Karpas-422 (cell line): ENCODE data around the gene PDE1C. TPM values are rescaled to one million over a fixed set of nuclear protein-coding genes. Genes with fewer than 3 reads are reported as not detected.

Experiments
- DNase-seq: peaks from one replicate; pipeline ENCODE4 v3.0.0-alpha.2; 2015
- H2AFZ ChIP-seq: fragments of 200-600 bp; sonication (generic); 2 replicates; pipeline ENCODE4 v1.6.1; 2014; ENCODE audit warnings: antibody characterized with exemption, low read length, mixed read lengths
- H3K27ac ChIP-seq: fragments of 200-600 bp; sonication (generic); 2 replicates; pipeline ENCODE4 v1.5.1; 2014; ENCODE audit warnings: mild to moderate bottlenecking, low read length, moderate library complexity
- H3K27me3 ChIP-seq: fragments of 200-600 bp; sonication (generic); 2 replicates; pipeline ENCODE4 v1.6.1; 2014; ENCODE audit warnings: low read length, mixed read lengths
- H3K36me3 ChIP-seq: fragments of 200-600 bp; sonication (generic); 2 replicates; pipeline ENCODE4 v1.6.1; 2014; ENCODE audit warnings: low read length, mixed read lengths; ENCODE audit not compliant: insufficient read depth
- H3K4me1 ChIP-seq: fragments of 200-600 bp; sonication (generic); 2 replicates; pipeline ENCODE4 v1.6.1; 2014; ENCODE audit warnings: mild to moderate bottlenecking, low read length, mixed read lengths
- H3K4me2 ChIP-seq: fragments of 200-600 bp; sonication (generic); 2 replicates; pipeline ENCODE4 v1.6.1; 2014; ENCODE audit warnings: low read length, low read depth, mild to moderate bottlenecking; ENCODE audit not compliant: poor library complexity, severe bottlenecking
- H3K4me3 ChIP-seq: fragments of 200-600 bp; sonication (generic); 2 replicates; pipeline ENCODE4 v1.5.1; 2014; ENCODE audit warnings: mild to moderate bottlenecking, antibody characterized with exemption, low read length, mixed read lengths
- H3K79me2 ChIP-seq: fragments of 200-600 bp; sonication (generic); 2 replicates; pipeline ENCODE4 v1.6.1; 2014; ENCODE audit warnings: mild to moderate bottlenecking, low read length, mixed read lengths
- H3K9ac ChIP-seq: fragments of 200-600 bp; sonication (generic); 2 replicates; pipeline ENCODE4 v1.6.0; 2014; ENCODE audit warnings: low read length
- H3K9me2 ChIP-seq: fragments of 200-600 bp; sonication (generic), shearing (Covaris generic); replicated peaks from 2 replicates; pipeline ENCODE4 v1.6.0; 2014; ENCODE audit warnings: mild to moderate bottlenecking, low read length, moderate library complexity; ENCODE audit not compliant: insufficient read depth
- H3K9me3 ChIP-seq: fragments of 300-700, 200-600 bp; sonication (generic); 2 replicates; pipeline ENCODE4 v1.6.1; 2014; ENCODE audit warnings: low read length, mixed read lengths
- H4K20me1 ChIP-seq: fragments of 200-600 bp; sonication (generic); 2 replicates; pipeline ENCODE4 v1.6.1; 2014; ENCODE audit warnings: mild to moderate bottlenecking, antibody characterized with exemption, low read length, low read depth; ENCODE audit not compliant: insufficient read depth
- total RNA-seq: library from RNA; depleted of rRNA; stranded (reverse); fragments of >200 nt; shearing (Covaris generic); gene quantifications from 2 replicates; pipeline ENCODE4 v1.2.3, GENCODE V29; 2014; ENCODE audit warnings: low replicate concordance; rRNA removed

Gene PDE1C
- total RNA-seq, result not detected in 2 replicates

GRCh38 chr7:32070406-32071360 lies at the start of gene PDE1C:
Gene PDE1C, minus strand, starts transcription at chr7:32070407.
- Histone ChIP-seq H3K27me3 (no peaks in the 10 kb centered on the region), H3K9ac (no peak within 1 kb of the TSS), H3K27ac (no peak within 1 kb of the TSS), H3K79me2 (no peaks in the 10 kb centered on the region), H3K36me3 (no peaks in the 10 kb centered on the region), H2AFZ (no peak within 1 kb of the TSS), H3K4me2 (no peak within 1 kb of the TSS), H3K9me2 (no peaks in the 10 kb centered on the region), H3K4me1 (no peaks in the 10 kb centered on the region), H4K20me1 (no peaks in the 10 kb centered on the region), H3K9me3 (no peaks in the 10 kb centered on the region), H3K4me3 (no peak within 1 kb of the TSS)
- no peak for DNase-seq

GRCh38 chr7:32119790-32120196 lies 49.6 kb upstream of the PDE1C start:
- Histone ChIP-seq H3K9me3 (no peaks in the 10 kb centered on the region), H3K4me3 (no peak overlapping the region), H3K4me1 (no peaks in the 10 kb centered on the region), H3K9me2 (no peaks in the 10 kb centered on the region), H3K79me2 (no peaks in the 10 kb centered on the region), H3K27me3 (no peaks in the 10 kb centered on the region), H3K9ac (no peak overlapping the region), H3K27ac (no peak overlapping the region), H3K4me2 (no peak overlapping the region), H4K20me1 (no peaks in the 10 kb centered on the region), H3K36me3 (no peaks in the 10 kb centered on the region), H2AFZ (no peak overlapping the region)
- no peak for DNase-seq

GRCh38 chr7:32117837-32118236 lies 47.6 kb upstream of the PDE1C start:
- H3K36me3 ChIP-seq, result no peaks in the 10 kb centered on the region
- H3K79me2 ChIP-seq, result no peaks in the 10 kb centered on the region
- DNase-seq, result no peak
- no peaks in the 10 kb centered on the region for H3K4me1 ChIP-seq
- H3K27me3 ChIP-seq, result no peaks in the 10 kb centered on the region
- H2AFZ ChIP-seq, result no peak overlapping the region
- H3K9me2 ChIP-seq, result no peaks in the 10 kb centered on the region
- no peaks in the 10 kb centered on the region for H3K9me3 ChIP-seq
- H3K27ac ChIP-seq, result no peak overlapping the region
- H3K4me2 ChIP-seq, result no peak overlapping the region
- no peak overlapping the region for H3K9ac ChIP-seq
- H4K20me1 ChIP-seq, result no peaks in the 10 kb centered on the region
- H3K4me3 ChIP-seq, result no peak overlapping the region

GRCh38 chr7:32116436-32116835 lies 46.2 kb upstream of the PDE1C start:
- H3K9me2 ChIP-seq, result no peaks in the 10 kb centered on the region
- no peak overlapping the region for H2AFZ ChIP-seq
- no peak overlapping the region for H3K4me3 ChIP-seq

GRCh38 chr7:32115831-32116230 lies 45.6 kb upstream of the PDE1C start:
- H2AFZ ChIP-seq, result no peak overlapping the region
- H3K9me2 ChIP-seq, result no peaks in the 10 kb centered on the region
- no peak overlapping the region for H3K4me2 ChIP-seq
- no peaks in the 10 kb centered on the region for H3K79me2 ChIP-seq
- H3K36me3 ChIP-seq, result no peaks in the 10 kb centered on the region
- DNase-seq, result no peak
- H3K27ac ChIP-seq, result no peak overlapping the region
- H3K4me1 ChIP-seq, result no peaks in the 10 kb centered on the region
- no peaks in the 10 kb centered on the region for H4K20me1 ChIP-seq
- 0 out of 2 replicates have a peak, but pooled peaks cover 4% of the 10 kb centered on the region for H3K9me3 ChIP-seq
- no peak overlapping the region for H3K4me3 ChIP-seq
- H3K9ac ChIP-seq, result no peak overlapping the region
- H3K27me3 ChIP-seq, result no peaks in the 10 kb centered on the region

More at GRCh38 chr7:32116436-32116835, 46.2 kb upstream of the PDE1C start:
- no peak for DNase-seq
- Histone ChIP-seq H3K9ac (no peak overlapping the region), H3K79me2 (no peaks in the 10 kb centered on the region), H3K4me1 (no peaks in the 10 kb centered on the region), H3K27me3 (no peaks in the 10 kb centered on the region), H3K27ac (no peak overlapping the region), H3K9me3 (0 out of 2 replicates have a peak, but pooled peaks cover 1% of the 10 kb centered on the region), H3K36me3 (no peaks in the 10 kb centered on the region), H4K20me1 (no peaks in the 10 kb centered on the region), H3K4me2 (no peak overlapping the region)

- Histone ChIP-seq H3K36me3 (no peaks in the 10 kb centered on the region), H3K4me1 (no peaks in the 10 kb centered on the region), H3K27me3 (no peaks in the 10 kb centered on the region; the same call in none of the 2 replicates), H3K9ac (no peak overlapping the region), H4K20me1 (no peaks in the 10 kb centered on the region), H2AFZ (no peak overlapping the region), H3K9me2 (0 out of 2 replicates have a peak, but pooled peaks cover 3% of the 10 kb centered on the region), H3K4me2 (no peak overlapping the region), H3K79me2 (no peaks in the 10 kb centered on the region), H3K9me3 (0 out of 2 replicates have a peak, but pooled peaks cover 4% of the 10 kb centered on the region), H3K4me3 (no peak overlapping the region), H3K27ac (no peak overlapping the region)
- DNase-seq, result no peak
Measured at GRCh38 chr7:32108651-32109050, 38.4 kb upstream of the PDE1C start.

GRCh38 chr7:32104766-32105165 lies 34.6 kb upstream of the PDE1C start:
- H2AFZ ChIP-seq, result no peak overlapping the region
- H3K9me3 ChIP-seq, result no peaks in the 10 kb centered on the region
- H3K79me2 ChIP-seq, result no peaks in the 10 kb centered on the region
- no peak overlapping the region for H3K4me2 ChIP-seq
- H3K27ac ChIP-seq, result no peak overlapping the region
- no peak overlapping the region for H3K9ac ChIP-seq
- H3K27me3 ChIP-seq, result peaks cover 2% of the 10 kb centered on the region
- H3K4me1 ChIP-seq, result no peaks in the 10 kb centered on the region
- H3K36me3 ChIP-seq, result no peaks in the 10 kb centered on the region
- 0 out of 2 replicates have a peak, but pooled peaks cover 3% of the 10 kb centered on the region for H3K9me2 ChIP-seq
- no peaks in the 10 kb centered on the region for H4K20me1 ChIP-seq
- H3K4me3 ChIP-seq, result no peak overlapping the region
- DNase-seq, result no peak

GRCh38 chr7:32103361-32103760 lies 33.2 kb upstream of the PDE1C start:
- Histone ChIP-seq H4K20me1 (no peaks in the 10 kb centered on the region), H3K36me3 (no peaks in the 10 kb centered on the region), H3K79me2 (no peaks in the 10 kb centered on the region), H3K27ac (no peak overlapping the region), H3K9me2 (0 out of 2 replicates have a peak, but pooled peaks cover 3% of the 10 kb centered on the region), H3K4me3 (no peak overlapping the region), H3K4me2 (no peak overlapping the region), H3K9ac (no peak overlapping the region), H3K27me3 (peaks cover 2% of the 10 kb centered on the region), H3K9me3 (no peaks in the 10 kb centered on the region), H3K4me1 (no peaks in the 10 kb centered on the region), H2AFZ (no peak overlapping the region)
- DNase-seq, result no peak
